GM12872 (cell line): ENCODE measurements around the gene MT1B.

Experiments
- TF ChIP-seq, protein P1 (sequence below): IDR thresholded peaks from 3 replicates; pipeline ENCODE4 v1.5.1; 2011; ENCODE audit warnings: low read depth, mild to moderate bottlenecking, low read length, moderate library complexity; ENCODE audit not compliant: insufficient read depth

MT1B gene

DNA sequence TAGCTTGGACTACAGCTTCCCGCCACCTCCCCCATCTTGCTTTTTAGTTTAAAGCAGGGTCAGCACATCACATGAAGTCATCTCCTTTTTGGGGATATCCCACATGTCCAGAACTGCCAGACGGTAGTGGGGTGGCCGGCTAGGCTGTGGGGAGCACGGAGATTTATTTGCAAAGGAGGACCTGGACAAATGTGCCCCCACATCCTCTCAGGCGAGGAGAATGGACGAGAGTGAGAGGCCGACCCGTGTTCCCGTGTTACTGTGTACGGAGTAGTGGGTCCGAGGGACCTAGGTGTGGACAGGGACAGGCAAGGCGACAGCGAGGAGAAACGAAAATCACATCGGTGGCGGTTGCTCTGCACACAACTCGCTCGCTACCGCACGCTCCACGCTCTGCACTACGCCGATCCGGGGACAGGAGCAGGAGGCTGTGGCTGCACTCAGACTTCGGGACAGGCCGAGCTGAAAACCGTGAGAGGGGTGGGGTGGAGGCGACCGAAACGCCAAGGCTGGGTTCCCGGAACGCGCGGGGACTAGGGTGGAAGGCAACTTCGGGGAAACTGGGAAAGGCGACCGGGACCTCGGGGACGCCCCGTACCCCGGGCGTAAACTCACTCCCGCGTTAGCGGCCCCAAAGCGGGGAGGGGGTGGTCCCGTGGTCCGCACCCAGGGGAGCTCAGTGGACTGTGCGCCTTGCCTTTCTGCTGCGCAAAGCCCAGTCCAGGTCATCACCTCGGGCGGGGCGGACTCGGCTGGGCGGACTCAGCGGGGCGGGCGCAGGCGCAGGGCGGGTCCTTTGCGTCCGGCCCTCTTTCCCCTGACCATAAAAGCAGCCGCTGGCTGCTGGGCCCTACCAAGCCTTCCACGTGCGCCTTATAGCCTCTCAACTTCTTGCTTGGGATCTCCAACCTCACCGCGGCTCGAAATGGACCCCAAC is 13.6 kb upstream of the MT1B start, which contains the start of gene MT1A:
MT1A (plus strand) TSS at position 853 of the 937 bp plus-strand sequence; CDS start at position 926, 73 bp downstream.
- TF ChIP-seq, protein P1, sequence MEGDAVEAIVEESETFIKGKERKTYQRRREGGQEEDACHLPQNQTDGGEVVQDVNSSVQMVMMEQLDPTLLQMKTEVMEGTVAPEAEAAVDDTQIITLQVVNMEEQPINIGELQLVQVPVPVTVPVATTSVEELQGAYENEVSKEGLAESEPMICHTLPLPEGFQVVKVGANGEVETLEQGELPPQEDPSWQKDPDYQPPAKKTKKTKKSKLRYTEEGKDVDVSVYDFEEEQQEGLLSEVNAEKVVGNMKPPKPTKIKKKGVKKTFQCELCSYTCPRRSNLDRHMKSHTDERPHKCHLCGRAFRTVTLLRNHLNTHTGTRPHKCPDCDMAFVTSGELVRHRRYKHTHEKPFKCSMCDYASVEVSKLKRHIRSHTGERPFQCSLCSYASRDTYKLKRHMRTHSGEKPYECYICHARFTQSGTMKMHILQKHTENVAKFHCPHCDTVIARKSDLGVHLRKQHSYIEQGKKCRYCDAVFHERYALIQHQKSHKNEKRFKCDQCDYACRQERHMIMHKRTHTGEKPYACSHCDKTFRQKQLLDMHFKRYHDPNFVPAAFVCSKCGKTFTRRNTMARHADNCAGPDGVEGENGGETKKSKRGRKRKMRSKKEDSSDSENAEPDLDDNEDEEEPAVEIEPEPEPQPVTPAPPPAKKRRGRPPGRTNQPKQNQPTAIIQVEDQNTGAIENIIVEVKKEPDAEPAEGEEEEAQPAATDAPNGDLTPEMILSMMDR: no peak

DNA sequence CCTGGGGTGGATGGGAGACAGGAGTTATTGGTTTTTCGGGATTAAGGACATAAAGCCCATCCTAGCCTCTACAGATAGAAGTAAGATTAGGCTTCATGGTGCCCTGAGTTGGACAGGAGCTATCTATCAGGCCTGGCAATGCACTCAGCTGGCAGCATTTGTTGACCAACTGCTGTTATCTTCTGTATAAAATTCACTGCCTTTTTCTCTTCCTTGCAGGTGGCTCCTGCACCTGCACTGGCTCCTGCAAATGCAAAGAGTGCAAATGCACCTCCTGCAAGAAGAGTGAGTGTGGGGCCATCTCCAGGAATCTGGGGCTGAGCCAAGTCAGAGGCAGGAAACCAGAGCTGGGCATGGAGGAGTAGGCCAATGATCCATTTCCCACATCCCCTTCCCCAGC is 12.6 kb upstream of the MT1B start:
- TF ChIP-seq, protein P1: no peak

DNA sequence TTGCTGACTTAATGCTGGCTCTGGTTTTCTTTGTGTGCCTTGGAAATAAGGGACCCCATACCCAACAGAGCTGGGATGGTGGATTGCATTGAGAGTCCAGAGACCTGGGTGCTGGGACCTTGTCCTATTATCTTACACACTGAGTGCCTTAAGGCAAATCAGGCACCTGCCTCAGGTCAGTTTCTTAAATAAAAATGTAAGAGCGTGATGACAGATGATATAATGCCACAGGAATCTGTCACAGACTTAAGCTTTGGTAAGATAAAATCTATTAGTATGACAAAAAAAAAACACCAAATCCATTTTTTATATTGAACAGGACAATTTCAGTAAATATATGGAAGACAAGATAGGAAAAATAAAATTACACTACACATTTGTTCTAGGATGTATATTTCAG is 11.6 kb upstream of the MT1B start:
- TF ChIP-seq, protein P1: no peak

DNA sequence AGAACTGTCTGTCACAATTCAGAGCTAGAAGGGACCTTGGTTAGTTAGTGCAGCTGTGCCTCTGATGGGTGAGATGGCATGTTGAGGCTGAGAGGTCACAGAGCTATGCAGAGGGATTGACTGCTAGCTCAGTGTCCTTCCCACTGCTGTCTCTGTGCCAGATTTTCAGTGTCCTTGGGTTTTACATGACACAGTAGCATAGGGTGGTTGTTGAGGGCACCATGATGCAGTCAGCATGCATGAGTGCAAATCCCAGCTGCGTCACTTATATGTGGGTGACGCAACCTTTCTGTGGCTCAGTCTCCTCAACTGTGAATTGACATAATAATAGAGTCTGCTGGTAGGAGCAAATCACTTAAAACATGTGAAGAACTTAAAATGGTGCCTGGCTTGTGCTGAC is 10.5 kb upstream of the MT1B start:
- TF ChIP-seq, protein P1: no peak

DNA sequence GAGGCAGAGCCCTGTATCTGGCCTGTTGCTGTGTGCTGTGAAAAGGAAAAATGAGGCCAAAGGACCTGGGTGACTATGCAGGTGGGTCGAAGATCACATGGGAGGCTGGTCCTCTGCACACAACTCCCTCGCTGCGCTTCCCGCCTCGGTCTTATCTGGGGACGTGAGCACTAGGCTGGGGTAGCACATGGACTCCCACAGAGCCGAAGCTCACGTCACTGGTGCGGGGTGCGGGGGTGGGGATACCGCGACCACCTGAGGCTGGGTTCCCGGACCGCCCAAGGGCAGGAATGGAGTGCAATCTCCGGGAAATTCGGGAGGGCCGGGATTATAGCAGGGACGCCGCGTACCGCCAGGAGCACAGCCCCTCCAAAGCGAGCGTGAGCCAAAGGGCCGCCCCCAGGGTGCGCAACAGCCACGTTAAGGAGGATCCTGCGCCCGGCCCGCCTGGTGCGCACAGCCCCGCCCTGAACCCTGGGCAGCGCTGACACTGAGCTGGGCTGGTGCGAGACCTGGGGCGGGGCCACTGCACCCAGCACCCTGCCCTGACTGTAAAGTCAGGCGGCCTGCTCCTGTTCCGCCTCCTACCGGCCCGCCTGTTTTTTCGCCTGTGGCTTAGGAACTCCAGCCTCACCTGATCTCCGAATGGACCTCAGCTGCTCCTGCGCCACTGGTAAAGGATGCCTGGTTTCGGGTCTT is 8.5 kb upstream of the MT1B start:
- TF ChIP-seq, protein P1: peak; percentile 20; the same call in 1 of the 3 replicates

DNA sequence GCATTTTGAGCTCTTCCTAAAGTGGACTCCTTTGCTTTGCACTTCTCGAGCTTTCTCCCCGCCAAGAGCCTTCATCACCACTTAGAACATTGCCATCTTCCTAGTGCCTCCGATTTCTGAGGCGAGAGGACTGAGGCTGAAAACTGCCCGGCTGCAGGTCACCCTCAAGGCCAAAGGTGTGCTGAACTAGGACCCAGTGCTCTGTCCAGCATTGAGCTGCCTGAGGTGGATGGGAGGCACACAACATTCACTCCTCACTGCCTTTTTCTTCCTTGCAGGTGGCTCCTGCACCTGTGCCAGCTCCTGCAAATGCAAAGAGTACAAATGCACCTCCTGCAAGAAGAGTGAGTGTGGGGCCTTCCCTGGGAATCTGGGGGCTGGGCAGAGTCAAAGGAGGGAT is 7.9 kb upstream of the MT1B start:
- TF ChIP-seq, protein P1: no peak

DNA sequence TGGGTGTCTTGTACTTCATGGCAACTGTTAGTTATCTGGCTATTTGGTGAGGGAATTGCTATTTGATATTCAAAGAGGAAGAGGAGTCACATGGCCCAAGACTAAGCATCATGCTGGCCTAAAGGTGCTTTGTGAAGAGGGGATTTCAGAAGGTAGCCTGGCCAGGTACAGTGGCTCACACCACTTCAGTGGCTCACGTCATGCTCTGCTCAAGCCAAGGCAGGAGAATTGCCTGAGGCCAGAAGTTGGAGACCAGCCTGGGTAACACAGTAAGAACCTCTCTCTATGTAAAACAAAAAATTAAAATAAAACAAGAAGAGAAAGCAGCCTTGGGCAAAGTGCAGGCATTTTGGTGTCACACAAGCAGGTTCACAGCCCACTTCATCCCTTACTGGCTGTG is 6.4 kb upstream of the MT1B start:
- TF ChIP-seq, protein P1: no peak
